Glutamatergic neuron (in vitro differentiated cells): ENCODE data around the gene ATP5PD. TPM values are rescaled to one million over a fixed set of nuclear protein-coding genes. Genes with fewer than 3 reads are reported as not detected.

Source experiments
- DNase-seq: peaks from one replicate; pipeline ENCODE4 v3.0.0; 2022
- H3K27ac Mint-ChIP-seq: one replicate; pipeline ENCODE4 v1.8.0; 2020; ENCODE audit warnings: mild to moderate bottlenecking, mixed read lengths, inconsistent platforms; ENCODE audit not compliant: unreplicated experiment
- H3K27me3 Mint-ChIP-seq: one replicate; pipeline ENCODE4 v1.8.0; 2020; ENCODE audit warnings: mild to moderate bottlenecking, moderate library complexity, mixed read lengths, inconsistent platforms; ENCODE audit not compliant: unreplicated experiment
- H3K36me3 Mint-ChIP-seq: one replicate; pipeline ENCODE4 v1.8.0; 2020; ENCODE audit warnings: mild to moderate bottlenecking, mixed read lengths, inconsistent platforms; ENCODE audit not compliant: unreplicated experiment
- H3K4me1 Mint-ChIP-seq: one replicate; pipeline ENCODE4 v1.8.0; 2020; ENCODE audit warnings: mild to moderate bottlenecking, low read depth, mixed read lengths, inconsistent platforms; ENCODE audit not compliant: unreplicated experiment
- H3K4me3 Mint-ChIP-seq: one replicate; pipeline ENCODE4 v1.8.0; 2020; ENCODE audit warnings: mild to moderate bottlenecking, mixed read lengths, inconsistent platforms; ENCODE audit not compliant: unreplicated experiment
- H3K9me3 Mint-ChIP-seq: one replicate; pipeline ENCODE4 v1.8.0; 2020; ENCODE audit warnings: mild to moderate bottlenecking, moderate library complexity, mixed read lengths, inconsistent platforms; ENCODE audit not compliant: unreplicated experiment
- total RNA-seq: library from RNA; stranded (reverse); fragmentation: NEBNext Ultra II Directional; extraction: Animal tissue kit (Norgen Biotek cat#: 25700); gene quantifications from one replicate; pipeline ENCODE4 v1.2.1, GENCODE V29; 2021; ENCODE audit not compliant: unreplicated experiment
- TF ChIP-seq, protein P1 (sequence below): fragments of 200-600 bp; sonication (generic); IDR thresholded peaks from one replicate; pipeline ENCODE4 v1.5.0; 2021; ENCODE audit not compliant: partially characterized antibody, unreplicated experiment

The ATP5PD gene
- total RNA-seq, 1 donor from 2014 or later, result 139 TPM

DNA sequence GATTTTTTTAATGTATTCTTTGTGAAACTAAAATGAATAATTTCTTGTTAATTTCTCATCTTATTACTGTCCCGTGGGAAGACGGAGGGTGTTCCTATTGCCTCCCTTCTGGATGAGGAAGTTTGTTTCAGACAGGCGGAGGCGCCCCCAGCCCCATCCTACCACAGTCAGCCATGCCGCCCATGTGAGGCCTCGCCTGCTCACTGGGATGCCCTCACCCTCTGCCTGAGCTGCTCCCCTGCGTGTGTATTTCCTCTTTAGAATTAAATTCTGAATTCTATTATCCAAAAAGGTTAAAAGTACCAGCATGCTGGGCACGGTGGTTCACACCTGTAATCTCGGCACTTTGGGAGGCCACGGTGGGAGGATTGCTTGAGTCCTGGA is 14.3 kb upstream of the ATP5PD start:
- no peak for DNase-seq
- no peak overlapping the region for H3K4me3 Mint-ChIP-seq
- no peaks in the 10 kb centered on the region for H3K9me3 Mint-ChIP-seq
- H3K36me3 Mint-ChIP-seq, result peaks cover 4% of the 10 kb centered on the region
- H3K27ac Mint-ChIP-seq, result no peak overlapping the region
- TF ChIP-seq, protein P1, sequence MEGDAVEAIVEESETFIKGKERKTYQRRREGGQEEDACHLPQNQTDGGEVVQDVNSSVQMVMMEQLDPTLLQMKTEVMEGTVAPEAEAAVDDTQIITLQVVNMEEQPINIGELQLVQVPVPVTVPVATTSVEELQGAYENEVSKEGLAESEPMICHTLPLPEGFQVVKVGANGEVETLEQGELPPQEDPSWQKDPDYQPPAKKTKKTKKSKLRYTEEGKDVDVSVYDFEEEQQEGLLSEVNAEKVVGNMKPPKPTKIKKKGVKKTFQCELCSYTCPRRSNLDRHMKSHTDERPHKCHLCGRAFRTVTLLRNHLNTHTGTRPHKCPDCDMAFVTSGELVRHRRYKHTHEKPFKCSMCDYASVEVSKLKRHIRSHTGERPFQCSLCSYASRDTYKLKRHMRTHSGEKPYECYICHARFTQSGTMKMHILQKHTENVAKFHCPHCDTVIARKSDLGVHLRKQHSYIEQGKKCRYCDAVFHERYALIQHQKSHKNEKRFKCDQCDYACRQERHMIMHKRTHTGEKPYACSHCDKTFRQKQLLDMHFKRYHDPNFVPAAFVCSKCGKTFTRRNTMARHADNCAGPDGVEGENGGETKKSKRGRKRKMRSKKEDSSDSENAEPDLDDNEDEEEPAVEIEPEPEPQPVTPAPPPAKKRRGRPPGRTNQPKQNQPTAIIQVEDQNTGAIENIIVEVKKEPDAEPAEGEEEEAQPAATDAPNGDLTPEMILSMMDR, result no peak
- peaks cover 11% of the 10 kb centered on the region for H3K4me1 Mint-ChIP-seq
- H3K27me3 Mint-ChIP-seq, result peaks cover 2% of the 10 kb centered on the region

DNA sequence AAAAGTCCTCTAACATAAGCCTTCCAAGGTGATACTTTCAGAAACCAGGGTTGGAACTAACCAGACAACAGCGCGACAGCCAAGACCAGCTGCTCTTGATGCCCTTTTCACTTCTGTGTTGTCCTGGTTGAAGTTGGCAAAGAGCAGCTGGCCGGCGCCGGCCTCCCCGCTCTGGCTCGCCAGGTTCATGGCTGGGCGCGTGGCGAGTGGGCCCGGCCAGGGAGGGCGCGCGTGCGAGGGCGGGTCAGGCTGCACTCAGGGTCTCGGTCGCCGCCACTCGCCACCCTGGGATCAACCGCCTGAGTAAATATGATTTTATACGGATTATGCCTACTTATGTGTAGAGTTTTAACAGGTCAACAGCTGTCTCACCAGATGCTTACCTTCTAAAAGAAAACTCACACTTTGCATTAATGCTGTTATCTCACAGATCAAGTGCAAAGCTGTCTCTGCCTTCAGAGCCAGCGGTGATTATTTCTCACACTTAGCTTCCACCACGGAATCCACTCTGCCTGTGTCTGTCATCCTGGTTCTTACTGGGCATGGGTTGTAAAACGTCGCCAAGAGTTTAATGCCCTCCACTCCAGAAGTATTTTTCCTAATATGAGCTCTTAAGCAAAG is 13.8 kb upstream of the ATP5PD start:
- DNase-seq, result no peak
- Mint-ChIP-seq H3K4me1 (peaks cover 11% of the 10 kb centered on the region), H3K9me3 (no peaks in the 10 kb centered on the region), H3K27me3 (peaks cover 2% of the 10 kb centered on the region), H3K36me3 (peaks cover 4% of the 10 kb centered on the region), H3K4me3 (no peak overlapping the region), H3K27ac (no peak overlapping the region)
- TF ChIP-seq, protein P1, result no peak

DNA sequence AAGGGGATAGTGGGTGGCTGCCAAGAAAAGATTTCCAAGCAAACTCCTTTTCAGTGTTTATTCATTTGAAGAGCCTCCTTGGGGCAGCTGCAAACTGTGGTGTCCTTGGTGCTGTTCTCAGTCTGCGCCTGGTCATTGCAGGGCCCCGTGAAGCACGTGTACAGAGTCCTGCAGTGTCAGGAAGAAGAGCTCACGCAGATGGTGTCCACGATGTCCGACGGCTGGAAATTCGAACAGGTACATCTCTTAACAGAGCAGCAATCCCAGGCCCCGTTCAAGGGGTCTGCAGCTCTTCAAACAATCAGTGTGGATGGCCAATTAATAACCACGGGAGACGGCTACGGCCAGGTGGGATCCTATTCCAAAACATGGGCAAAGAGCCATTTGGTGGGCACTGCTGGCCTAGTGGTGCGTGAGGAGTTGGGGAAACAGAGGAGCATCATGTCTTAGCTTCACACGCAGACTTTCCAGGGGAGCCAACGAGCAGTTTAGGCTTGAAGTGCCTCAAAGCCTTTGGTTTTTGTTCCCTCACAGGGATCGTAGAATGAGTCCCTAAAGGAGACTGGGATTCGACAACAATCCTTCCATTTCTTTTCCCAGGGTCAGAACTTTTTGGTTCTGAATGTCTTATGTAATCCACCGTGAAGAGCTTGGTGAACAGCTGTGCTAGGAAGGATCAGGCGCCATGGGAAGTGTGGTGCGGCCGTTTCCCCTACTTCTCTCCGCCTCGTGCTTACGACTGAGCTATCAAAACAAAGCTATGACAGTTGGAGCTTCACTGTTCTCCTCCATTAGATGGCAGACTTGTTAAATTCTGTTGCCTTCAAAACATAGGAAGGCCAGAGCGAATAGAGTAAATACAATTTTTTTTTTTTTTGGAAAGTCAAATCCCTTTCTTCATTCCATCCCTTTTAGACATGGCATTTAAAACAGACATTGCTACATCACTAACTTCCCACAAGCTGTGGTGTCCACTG is 12.9 kb upstream of the ATP5PD start:
- H3K27ac Mint-ChIP-seq, result peak overlapping the region; percentile 67
- peaks cover 2% of the 10 kb centered on the region for H3K27me3 Mint-ChIP-seq
- no peak for DNase-seq
- no peaks in the 10 kb centered on the region for H3K9me3 Mint-ChIP-seq
- TF ChIP-seq, protein P1, result peak; percentile 9
- H3K4me1 Mint-ChIP-seq, result peaks cover 11% of the 10 kb centered on the region
- H3K36me3 Mint-ChIP-seq, result peaks cover 4% of the 10 kb centered on the region
- peak overlapping the region; percentile 3 for H3K4me3 Mint-ChIP-seq

DNA sequence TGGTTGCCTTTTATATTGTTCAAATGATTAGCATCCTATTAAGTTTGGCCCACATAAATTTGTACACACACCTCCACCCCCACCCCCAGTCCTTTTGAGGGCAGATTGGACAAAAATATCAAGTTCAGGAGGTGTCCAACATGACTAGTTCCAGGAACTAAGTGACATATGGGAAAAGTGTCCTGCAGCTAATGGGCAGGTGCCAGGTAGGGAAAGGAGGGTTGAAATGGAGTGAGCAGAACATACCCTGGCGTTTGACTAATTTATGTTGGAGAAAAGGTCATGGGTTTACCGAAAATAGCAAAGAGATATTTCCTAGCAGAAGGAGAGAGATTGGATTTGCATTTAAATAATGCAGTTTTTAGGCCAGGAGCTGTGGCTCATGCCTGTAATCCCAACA is 5.2 kb upstream of the ATP5PD start:
- Mint-ChIP-seq H3K27me3 (peaks cover 4% of the 10 kb centered on the region), H3K36me3 (peaks cover 4% of the 10 kb centered on the region), H3K9me3 (no peaks in the 10 kb centered on the region), H3K27ac (no peak overlapping the region), H3K4me3 (no peak overlapping the region), H3K4me1 (peaks cover 3% of the 10 kb centered on the region)
- TF ChIP-seq, protein P1, result no peak
- no peak for DNase-seq

DNA sequence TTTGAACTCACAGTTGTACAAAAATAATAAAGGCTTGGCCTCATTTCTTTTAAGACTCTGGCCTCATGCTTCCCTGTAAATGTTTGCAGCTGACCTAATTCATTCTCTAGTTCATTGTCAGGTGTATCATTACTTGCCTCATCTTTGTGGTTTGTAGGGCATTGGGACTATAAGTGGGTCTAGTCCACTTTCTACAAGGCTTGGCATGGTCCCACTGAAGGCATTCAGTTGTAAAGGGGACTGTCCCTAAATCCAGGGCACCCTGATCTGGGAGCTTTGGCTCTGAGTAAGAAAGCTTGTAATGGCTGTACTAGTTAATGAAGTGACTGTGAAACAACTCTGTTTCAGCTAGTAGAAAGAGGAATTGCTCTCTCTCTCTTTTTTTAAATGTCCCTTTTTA is 2.9 kb upstream of the ATP5PD start:
- Mint-ChIP-seq H3K27ac (no peak overlapping the region), H3K4me1 (peaks cover 5% of the 10 kb centered on the region), H3K36me3 (no peaks in the 10 kb centered on the region), H3K4me3 (no peak overlapping the region), H3K9me3 (peaks cover 6% of the 10 kb centered on the region), H3K27me3 (peaks cover 4% of the 10 kb centered on the region)
- no peak for DNase-seq
- TF ChIP-seq, protein P1, result no peak
